Caco-2 (cell line): Measurements from ENCODE around the gene PLCG1. TPM values are rescaled to one million over a fixed set of nuclear protein-coding genes. Genes with fewer than 3 reads are reported as not detected.
A peak's percentile ranks its signal among the peaks of the same experiment; 100 is the strongest.

Source experiments
- BruUV-seq: library from RNA; stranded (reverse); fragments of 400-500 nt; replicated peaks from 2 replicates; lab custom pipeline; 2021; lab: Mats Ljungman, UMichigan
- CTCF ChIA-PET: fragments of 300-600 bp; sonication (Branson Sonifier 250); formaldehyde crosslinking; loops from one replicate; lab custom pipeline; 2022; ENCODE audit warnings: antibody characterized with exemption; lab: Charles Lee
- POLR2A ChIA-PET: fragments of 300-600 bp; sonication (Branson Sonifier 250); formaldehyde crosslinking; loops from one replicate; lab custom pipeline; 2022; ENCODE audit warnings: antibody characterized with exemption; lab: Charles Lee
- DNase-seq, 2 experiments: peaks; one replicate each; pipeline versions ENCODE4 v3.0.0 to v3.0.0-alpha.2; 2020 to 2022
- H3K27me3 ChIP-seq: replicated peaks from 2 replicates; pipeline ENCODE4 v1.6.0; 2011; ENCODE audit warnings: low read length; ENCODE audit not compliant: control insufficient read depth, insufficient read depth
- H3K36me3 ChIP-seq: 2 replicates; pipeline ENCODE4 v1.5.1; 2011; ENCODE audit warnings: low read length; ENCODE audit not compliant: control insufficient read depth, insufficient read depth
- H3K4me1 ChIP-seq: fragments of 250-450 bp; sonication (Bioruptor Pico); 2 replicates; pipeline ENCODE4 v1.5.1; 2020; ENCODE audit warnings: mild to moderate bottlenecking
- H3K4me3 ChIP-seq: 2 replicates; pipeline ENCODE4 v1.5.1; 2011; ENCODE audit warnings: low read depth, mild to moderate bottlenecking, control low read depth, low read length
- H3K9me3 ChIP-seq: fragments of 250-450 bp; sonication (Bioruptor Pico); 2 replicates; pipeline ENCODE4 v1.5.1; 2020; ENCODE audit warnings: mild to moderate bottlenecking, moderate library complexity
- H3K27ac Mint-ChIP-seq: one replicate; pipeline ENCODE4 v1.8.0; 2022; ENCODE audit warnings: mixed read lengths; ENCODE audit not compliant: unreplicated experiment
- H3K27me3 Mint-ChIP-seq: one replicate; pipeline ENCODE4 v1.8.0; 2022; ENCODE audit warnings: mixed read lengths; ENCODE audit not compliant: insufficient read depth, unreplicated experiment
- H3K36me3 Mint-ChIP-seq: one replicate; pipeline ENCODE4 v1.8.0; 2022; ENCODE audit warnings: mild to moderate bottlenecking, mixed read lengths; ENCODE audit not compliant: insufficient read depth, unreplicated experiment
- H3K4me1 Mint-ChIP-seq: one replicate; pipeline ENCODE4 v1.8.0; 2022; ENCODE audit warnings: low read depth, mixed read lengths; ENCODE audit not compliant: unreplicated experiment
- H3K4me3 Mint-ChIP-seq: one replicate; pipeline ENCODE4 v1.8.0; 2022; ENCODE audit warnings: mild to moderate bottlenecking, moderate library complexity, mixed read lengths; ENCODE audit not compliant: unreplicated experiment
- H3K9me3 Mint-ChIP-seq: one replicate; pipeline ENCODE4 v1.8.0; 2022; ENCODE audit warnings: mixed read lengths; ENCODE audit not compliant: unreplicated experiment
- CTCF ChIP-seq, 2 experiments: fragments of 200-600 bp in 1 of 2; IDR thresholded peaks; 1 replicate in 1 of 2; 2 replicates in 1 of 2; pipeline versions ENCODE4 v1.5.1 to v1.8.0; 2011 to 2022; ENCODE audit warnings: antibody characterized with exemption in 1 of 2, control low read depth in 1 of 2, inconsistent platforms in 1 of 2, low read depth in 1 of 2, low read length in 1 of 2, mild to moderate bottlenecking in 1 of 2, moderate library complexity in 1 of 2; ENCODE audit not compliant: insufficient read depth in 1 of 2, severe bottlenecking in 1 of 2, unreplicated experiment in 1 of 2
- intact Hi-C: fragments of 100-400 bp; cut with micrococcal nuclease; formaldehyde crosslinking; loops from one replicate; pipeline ENCODE4 v1.10.0; 2022; ENCODE audit not compliant: unreplicated experiment
- total RNA-seq: library from RNA; stranded (reverse); gene quantifications from 2 replicates; pipeline ENCODE4 v1.2.3, GENCODE V29; 2022

The PLCG1 gene
- total RNA-seq, 1 experiment from 2014 or later, result 196 TPM

GRCh38 chr20:41173791-41174341 lies 36.5 kb downstream of the PLCG1 start:
- peaks cover 92% of the 10 kb centered on the region for H3K36me3 Mint-ChIP-seq
- H3K4me3 Mint-ChIP-seq, result no peak overlapping the region

GRCh38 chr20:41174373-41174772 lies 37.0 kb downstream of the PLCG1 start:
- Mint-ChIP-seq H3K27ac (no peak overlapping the region), H3K36me3 (peaks cover 93% of the 10 kb centered on the region), H3K4me3 (no peak overlapping the region), H3K4me1 (no peaks in the 10 kb centered on the region), H3K27me3 (no peaks in the 10 kb centered on the region), H3K9me3 (no peaks in the 10 kb centered on the region)
- Histone ChIP-seq H3K4me3 (no peak overlapping the region), H3K27me3 (no peaks in the 10 kb centered on the region), H3K36me3 (peaks cover 22% of the 10 kb centered on the region), H3K4me1 (no peaks in the 10 kb centered on the region), H3K9me3 (no peaks in the 10 kb centered on the region)
- POLR2A ChIA-PET, result no interaction called here
- TF ChIP-seq CTCF (IDR thresholded peaks at IDR 0.05; ENCODE audit: insufficient read depth in 1 of 2, low read depth in 1 of 2, low read length in 1 of 2, severe bottlenecking in 1 of 2, unreplicated experiment in 1 of 2), result no peak
- intact Hi-C loops, result no loop called here
- CTCF ChIA-PET, result interaction anchor here (1.3 kb wide), 1 partner anchor 166 kb away, joined by 8 read pairs; the partner anchor contains the start of gene LPIN3
- BruUV-seq, result no TSS peak
- DNase-seq, result peak in 1 of 2 experiments; percentile 32

More at GRCh38 chr20:41173791-41174341, 36.5 kb downstream of the PLCG1 start:
- Histone ChIP-seq H3K9me3 (no peaks in the 10 kb centered on the region), H3K4me1 (no peaks in the 10 kb centered on the region), H3K4me3 (no peak overlapping the region), H3K36me3 (peaks cover 26% of the 10 kb centered on the region), H3K27me3 (no peaks in the 10 kb centered on the region)
- peak in 1 of 2 experiments; percentile 41 for DNase-seq
- CTCF ChIA-PET, result interaction anchor here (0.6 to 2.5 kb wide), 4 partner anchors 24 to 166 kb away, joined by 3 to 185 read pairs (median 8); partner anchors contain the start of gene LPIN3
- BruUV-seq, result TSS peak; percentile 27
- Mint-ChIP-seq H3K9me3 (no peaks in the 10 kb centered on the region), H3K27me3 (no peaks in the 10 kb centered on the region), H3K4me1 (no peaks in the 10 kb centered on the region), H3K27ac (no peak overlapping the region)
- intact Hi-C loops, result loop anchor here (1.0 to 2.0 kb wide), 5 partner anchors 35 to 237 kb away; partner anchors contain the start of gene LPIN3
- no peak for TF ChIP-seq CTCF (IDR thresholded peaks at IDR 0.05; ENCODE audit: insufficient read depth in 1 of 2, low read depth in 1 of 2, low read length in 1 of 2, severe bottlenecking in 1 of 2, unreplicated experiment in 1 of 2)
- POLR2A ChIA-PET, result no interaction called here

DNA sequence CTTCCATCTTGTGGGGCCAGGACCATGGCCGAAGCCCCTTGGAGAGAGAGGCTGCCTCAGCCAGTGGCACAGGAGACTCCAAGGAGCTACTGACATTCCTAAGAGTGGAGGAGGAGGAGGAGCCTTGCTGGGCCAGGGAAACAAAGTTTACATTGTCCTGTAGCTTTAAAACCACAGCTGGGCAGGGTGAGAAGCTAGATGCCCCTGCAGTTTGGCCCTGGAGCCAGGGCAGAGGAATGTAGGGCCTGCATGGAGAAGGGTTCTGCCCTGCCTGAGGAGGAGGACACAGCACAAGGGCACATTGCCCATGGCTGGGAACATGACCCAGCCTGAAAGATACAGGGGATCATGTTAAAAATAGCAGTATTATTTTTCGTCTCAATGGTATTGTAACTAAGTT lies 37.4 kb downstream of the PLCG1 start:
- intact Hi-C loops, result no loop called here
- ChIA-PET CTCF (interaction anchor here (0.6 to 1.3 kb wide), 2 partner anchors 165 to 209 kb away, joined by 3 to 8 read pairs; partner anchors contain the start of gene LPIN3), POLR2A (no interaction called here)
- no peak overlapping the region for H3K27ac Mint-ChIP-seq
- H3K9me3 Mint-ChIP-seq, result no peaks in the 10 kb centered on the region
- H3K4me1 ChIP-seq, result no peaks in the 10 kb centered on the region
- H3K9me3 ChIP-seq, result no peaks in the 10 kb centered on the region
- peaks cover 19% of the 10 kb centered on the region for H3K36me3 ChIP-seq
- no TSS peak for BruUV-seq
- no peaks in the 10 kb centered on the region for H3K4me1 Mint-ChIP-seq
- H3K4me3 ChIP-seq, result no peak overlapping the region
- no peak for TF ChIP-seq CTCF (IDR thresholded peaks at IDR 0.05; ENCODE audit: insufficient read depth in 1 of 2, low read depth in 1 of 2, low read length in 1 of 2, severe bottlenecking in 1 of 2, unreplicated experiment in 1 of 2)
- H3K27me3 ChIP-seq, result no peaks in the 10 kb centered on the region
- peaks cover 92% of the 10 kb centered on the region for H3K36me3 Mint-ChIP-seq
- DNase-seq, result no peak
- no peak overlapping the region for H3K4me3 Mint-ChIP-seq
- no peaks in the 10 kb centered on the region for H3K27me3 Mint-ChIP-seq
